RKO (cell line): ENCODE data around the gene ZNF219.

Experiments
- DNase-seq: peaks from one replicate; pipeline ENCODE4 v3.0.0-alpha.2; 2016; ENCODE audit warnings: low spot score

Gene ZNF219

GRCh38 chr14:21069388-21070082 is 28.9 kb downstream of the ZNF219 start:
- peak; percentile 9 for DNase-seq

- DNase-seq: peak; percentile 58
These were observed 29.7 kb downstream of the ZNF219 start for GRCh38 chr14:21068521-21069387.

- peak; percentile 57 for DNase-seq
These were observed 31.5 kb downstream of the ZNF219 start for GRCh38 chr14:21066882-21067502.

DNA sequence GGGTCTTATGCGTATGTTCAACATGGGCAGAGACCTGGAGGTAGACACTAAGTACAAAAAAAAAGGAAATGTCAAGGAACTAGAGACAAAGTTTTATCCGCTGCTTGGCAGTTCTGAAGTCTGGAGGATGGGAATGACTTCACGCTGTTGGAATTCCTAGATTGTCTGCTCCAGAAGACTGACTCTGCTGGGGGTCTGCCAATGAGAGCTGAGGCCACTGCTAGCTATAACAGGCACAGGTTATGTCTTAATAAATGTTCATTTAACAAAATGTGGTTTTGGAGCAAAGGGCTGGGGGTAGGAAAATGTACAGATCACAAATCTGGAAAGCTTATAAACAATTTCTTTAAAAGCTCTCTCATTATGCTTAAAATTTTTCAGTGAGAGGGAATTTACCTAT is 35.0 kb downstream of the ZNF219 start:
- DNase-seq: no peak

- DNase-seq: no peak
These were observed 37.1 kb downstream of the ZNF219 start for GRCh38 chr14:21061347-21061668.

DNA sequence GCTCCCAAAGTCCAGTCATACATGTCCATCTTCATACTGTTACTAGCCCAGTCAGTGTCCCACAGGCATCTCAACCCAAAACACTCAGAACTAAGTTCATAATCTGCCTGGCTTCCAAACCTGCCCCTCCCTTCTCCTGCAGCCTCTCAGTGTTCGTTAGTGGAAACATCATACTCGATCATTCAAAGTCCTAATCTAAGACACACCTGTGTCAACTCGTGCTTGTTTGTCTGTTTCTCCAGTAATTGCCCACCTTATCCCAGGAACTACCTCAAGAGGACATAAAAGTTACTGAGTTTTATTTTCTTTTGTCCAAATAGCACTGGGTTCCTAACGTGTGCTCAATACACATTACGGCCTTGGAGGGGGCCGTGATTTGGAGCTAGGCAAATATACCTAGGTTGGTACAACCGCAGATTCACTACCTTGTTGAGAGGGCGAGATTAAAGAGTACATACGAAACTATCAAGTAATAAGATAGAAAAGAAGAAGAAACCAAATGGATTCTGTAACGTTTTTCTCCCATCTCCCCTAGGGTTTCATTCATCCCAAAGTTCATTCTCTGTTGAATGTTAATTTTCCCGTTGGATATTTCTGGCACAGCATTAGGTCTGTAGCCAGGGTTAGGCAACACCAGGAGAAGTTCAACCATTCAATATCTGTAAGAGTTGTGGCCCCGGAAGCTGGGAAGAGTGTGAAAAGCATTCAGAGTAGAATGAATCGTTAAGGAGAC is 37.7 kb downstream of the ZNF219 start:
- DNase-seq: no peak

DNA sequence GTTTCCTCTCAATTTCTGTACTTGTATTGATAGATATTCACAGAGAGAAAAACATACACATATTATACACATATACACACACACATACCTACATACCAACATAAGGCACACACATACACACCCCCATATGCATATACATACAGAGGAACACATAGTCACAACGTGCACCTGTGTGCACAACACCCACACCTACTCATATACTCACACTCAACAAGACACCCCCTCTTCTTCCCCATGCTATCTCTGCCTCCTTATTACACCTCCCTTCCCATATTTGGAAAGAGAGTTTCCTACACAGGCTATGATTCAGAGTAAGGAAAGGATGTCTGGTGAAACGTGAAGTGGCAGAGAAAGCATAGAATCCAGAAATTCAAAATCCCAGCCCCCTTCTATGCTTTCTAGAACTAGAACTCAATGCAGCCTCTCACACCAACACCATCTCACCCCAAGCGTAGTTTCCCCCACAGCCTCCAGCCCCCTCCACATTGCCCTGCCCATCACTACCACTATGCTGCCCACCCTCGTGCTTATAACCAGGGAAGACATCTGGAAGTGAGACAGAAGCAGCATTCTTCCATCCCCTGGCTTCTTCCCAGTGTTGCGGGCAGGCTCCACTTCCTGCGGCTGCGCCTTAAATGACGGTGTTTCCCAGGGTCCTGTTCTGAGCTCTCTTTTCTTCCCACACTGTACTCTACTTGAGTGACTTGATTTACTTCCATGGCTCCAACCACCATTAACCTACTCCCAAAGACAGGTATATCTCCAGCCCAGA is 38.4 kb downstream of the ZNF219 start:
- DNase-seq: no peak

DNA sequence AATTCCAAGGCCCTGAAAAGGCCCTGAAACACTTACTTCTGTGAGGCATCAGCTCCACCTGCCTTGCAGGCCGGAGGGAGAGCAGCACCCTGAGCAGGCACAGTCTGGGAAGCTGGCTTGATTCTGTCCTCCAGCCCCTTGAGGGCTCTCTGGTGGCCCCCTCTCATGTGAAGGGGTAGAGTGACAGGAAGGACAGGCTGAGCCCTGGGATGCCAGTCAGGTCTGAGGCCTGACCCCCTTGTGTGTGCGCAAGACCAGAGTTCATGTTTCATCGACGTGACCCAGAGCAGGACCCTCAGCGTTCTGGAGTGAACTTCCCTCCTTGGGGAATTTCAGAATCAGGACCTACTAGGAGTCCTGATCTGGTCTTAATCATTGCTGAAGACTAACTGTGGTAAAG is 39.6 kb downstream of the ZNF219 start:
- DNase-seq: no peak

GRCh38 chr14:21057803-21058675 is 40.4 kb downstream of the ZNF219 start, which contains the start of gene RNASE8:
Gene RNASE8, plus strand, starts transcription at chr14:21057822. Its CDS starts 71 bp downstream, at chr14:21057893.
- DNase-seq: no peak

- no peak for DNase-seq
These were observed 41.8 kb downstream of the ZNF219 start for GRCh38 chr14:21056520-21057163.

DNA sequence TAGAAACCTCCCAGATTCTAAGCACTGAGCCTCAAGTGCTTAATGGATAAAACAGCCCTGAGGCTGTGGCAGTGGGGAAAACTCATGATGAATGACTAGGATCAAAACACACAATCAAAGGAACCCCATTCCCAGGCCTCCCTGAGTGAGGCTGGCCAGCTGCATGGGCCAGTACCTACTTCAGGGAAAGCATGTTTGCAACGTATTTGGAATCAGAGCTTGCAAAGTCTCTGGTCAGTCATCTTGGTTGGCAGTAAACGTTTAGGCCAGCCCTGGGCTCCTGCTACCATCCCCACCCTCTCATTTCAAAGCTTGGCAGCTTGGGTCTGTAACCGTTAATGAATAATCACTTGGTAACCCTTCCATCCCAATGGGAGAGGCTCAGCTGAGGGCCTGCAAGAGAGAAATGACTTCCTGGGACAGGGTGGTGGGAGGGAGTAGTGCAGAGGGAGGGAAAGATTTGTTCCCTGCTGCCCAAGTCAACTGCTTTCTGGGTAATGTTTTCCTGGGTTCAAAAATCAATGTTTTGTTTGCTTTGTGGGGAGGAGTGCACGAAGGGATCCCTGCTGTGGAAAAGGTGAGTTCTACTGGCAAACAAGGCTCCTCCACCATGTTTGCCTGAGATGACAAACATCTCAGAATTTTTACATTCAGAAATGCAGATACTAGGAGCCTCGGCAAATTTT is 42.9 kb downstream of the ZNF219 start:
- DNase-seq: no peak

- no peak for DNase-seq
These were observed 43.7 kb downstream of the ZNF219 start for GRCh38 chr14:21054768-21055145.

DNA sequence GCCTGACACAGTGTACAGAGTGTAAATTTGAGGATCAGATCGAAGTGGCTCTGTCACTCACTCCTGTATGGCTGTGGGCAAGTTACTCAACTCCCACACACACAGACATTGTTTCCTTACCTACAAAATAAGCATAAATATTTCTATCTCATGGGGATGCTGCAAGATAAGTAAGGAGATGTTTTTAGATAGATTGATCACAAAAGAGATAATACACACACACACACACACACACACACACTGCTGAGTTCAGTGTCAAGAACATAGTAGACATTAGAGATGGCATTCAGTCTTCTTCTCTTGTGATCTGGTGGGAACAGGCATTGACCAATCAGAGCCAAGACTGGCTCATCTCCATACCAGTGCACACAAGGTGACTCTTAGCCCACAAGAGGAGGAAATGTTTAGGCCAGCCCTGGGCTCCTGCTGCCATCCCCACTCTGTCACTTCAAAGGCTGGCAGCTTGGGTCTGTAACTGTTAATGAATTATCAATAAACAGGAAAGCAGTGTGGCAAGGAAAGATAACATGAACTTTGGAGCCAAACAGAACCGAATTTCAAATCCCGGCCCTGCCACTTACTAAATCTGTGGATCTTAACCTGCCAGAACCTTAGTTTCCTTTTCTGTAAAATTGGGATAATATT is 44.2 kb downstream of the ZNF219 start:
- no peak for DNase-seq

GRCh38 chr14:21053184-21054122 is 45.0 kb downstream of the ZNF219 start:
- DNase-seq: no peak

DNA sequence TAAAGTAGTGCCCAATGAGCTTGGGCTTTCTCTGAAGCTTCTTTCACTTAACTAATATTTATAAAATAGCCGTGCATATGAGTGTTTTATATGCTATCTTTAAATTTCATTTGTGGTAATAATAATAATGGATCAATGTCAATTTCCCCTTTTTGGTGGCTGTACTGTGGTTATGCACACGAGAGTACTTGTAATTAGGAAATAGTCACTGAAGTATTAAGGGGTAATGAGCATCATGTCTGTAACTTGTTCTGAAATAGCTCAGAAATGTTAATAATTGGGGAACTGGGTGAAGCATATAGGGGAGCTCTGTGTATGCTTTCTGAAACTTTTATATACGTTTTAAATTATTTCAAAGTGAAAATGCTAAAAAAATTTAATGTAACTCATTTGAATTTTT is 47.9 kb downstream of the ZNF219 start:
- no peak for DNase-seq

- no peak for DNase-seq
These were observed 49.2 kb downstream of the ZNF219 start for GRCh38 chr14:21049271-21049673.

- no peak for DNase-seq
These were observed 49.8 kb downstream of the ZNF219 start for GRCh38 chr14:21048638-21049037.

GRCh38 chr14:21047378-21047781 is 51.1 kb downstream of the ZNF219 start:
- DNase-seq: no peak
